HFF-Myc (cell line): Measurements from ENCODE around the gene RERE.
"Not testable (repeated sequence)": the region's sequence is repeated elsewhere in the genome, so short reads cannot be mapped to it uniquely, and the experiment has no call there.

Experiments used
- DNase-seq: peaks from one replicate; pipeline ENCODE4 v3.0.0-alpha.2; 2011; ENCODE audit warnings: low read depth; ENCODE audit errors: extremely low read depth
- H3K4me3 ChIP-seq: replicated peaks from 2 replicates; pipeline ENCODE4 v1.5.1; 2011; ENCODE audit warnings: low read depth, mild to moderate bottlenecking, control low read depth, low read length
- CTCF ChIP-seq: IDR thresholded peaks from 2 replicates; pipeline ENCODE4 v1.5.1; 2012; ENCODE audit warnings: mild to moderate bottlenecking, low read depth, low read length, control low read depth; ENCODE audit errors: missing control alignments

The RERE gene

GRCh38 chr1:8702850-8703810 is 114.3 kb downstream of the RERE start:
- DNase-seq = peak; percentile 79

DNA sequence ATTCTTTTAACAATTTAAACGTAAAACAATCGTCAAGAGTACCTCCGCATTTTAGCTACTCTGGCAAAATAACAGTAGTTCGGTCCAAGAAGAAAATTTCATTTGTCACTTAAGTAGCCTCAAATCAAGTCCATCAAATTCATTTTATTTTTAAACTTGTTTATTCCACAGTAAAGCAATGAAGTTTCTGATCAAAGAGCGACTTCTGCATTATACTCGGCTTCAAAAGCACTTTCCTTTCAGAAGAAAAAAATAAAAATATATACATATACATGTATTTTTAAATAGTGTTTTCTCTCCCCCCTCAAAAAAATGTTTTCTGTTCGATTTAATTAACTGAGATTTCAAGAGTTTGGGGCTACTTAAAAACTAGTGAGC is 115.0 kb downstream of the RERE start:
- peak overlapping the region; percentile 70 for H3K4me3 ChIP-seq
- no peak for TF ChIP-seq CTCF
- DNase-seq = no peak

More at GRCh38 chr1:8702850-8703810, 114.3 kb downstream of the RERE start:
- peak overlapping the region; percentile 70 for H3K4me3 ChIP-seq
- TF ChIP-seq CTCF = no peak

GRCh38 chr1:8701794-8702471 is 115.5 kb downstream of the RERE start:
- H3K4me3 ChIP-seq = peak overlapping the region; percentile 70

GRCh38 chr1:8699679-8700078 is 117.8 kb downstream of the RERE start:
- no peak for DNase-seq
- no peak for TF ChIP-seq CTCF
- H3K4me3 ChIP-seq = no peak overlapping the region

More at GRCh38 chr1:8701794-8702471, 115.5 kb downstream of the RERE start:
- no peak for DNase-seq
- TF ChIP-seq CTCF = no peak

GRCh38 chr1:8698937-8699447 is 118.4 kb downstream of the RERE start:
- TF ChIP-seq CTCF = no peak
- no peak overlapping the region for H3K4me3 ChIP-seq
- no peak for DNase-seq

DNA sequence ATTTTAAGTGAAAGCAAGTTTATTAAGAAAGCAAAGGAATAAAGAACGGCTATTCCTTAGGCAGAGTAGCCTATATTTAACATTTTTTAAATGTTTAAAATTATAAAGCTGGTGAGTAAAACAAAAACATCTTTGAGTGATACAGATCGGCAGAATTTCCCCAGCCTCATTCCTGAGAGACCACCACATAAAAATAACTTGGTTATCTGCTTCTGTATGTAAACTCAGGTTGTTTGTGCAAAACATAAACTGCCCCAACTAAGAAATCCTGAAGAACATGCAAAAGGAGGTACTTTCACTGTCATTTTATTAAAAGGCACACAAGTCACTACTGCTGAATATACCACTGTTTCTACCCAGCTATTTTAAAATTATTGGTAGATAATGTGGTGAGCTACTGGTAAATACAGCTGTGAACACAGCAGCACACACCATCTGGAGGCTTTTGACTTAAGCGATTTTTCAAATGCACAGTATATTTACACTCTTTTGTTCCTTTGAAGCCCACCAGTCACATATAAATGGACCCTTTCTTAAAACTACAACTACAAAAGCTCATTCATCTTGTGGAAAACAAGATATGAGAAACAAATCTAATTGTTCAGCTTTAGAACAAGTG is 119.3 kb downstream of the RERE start:
- H3K4me3 ChIP-seq = no peak overlapping the region
- DNase-seq = no peak
- TF ChIP-seq CTCF = no peak

DNA sequence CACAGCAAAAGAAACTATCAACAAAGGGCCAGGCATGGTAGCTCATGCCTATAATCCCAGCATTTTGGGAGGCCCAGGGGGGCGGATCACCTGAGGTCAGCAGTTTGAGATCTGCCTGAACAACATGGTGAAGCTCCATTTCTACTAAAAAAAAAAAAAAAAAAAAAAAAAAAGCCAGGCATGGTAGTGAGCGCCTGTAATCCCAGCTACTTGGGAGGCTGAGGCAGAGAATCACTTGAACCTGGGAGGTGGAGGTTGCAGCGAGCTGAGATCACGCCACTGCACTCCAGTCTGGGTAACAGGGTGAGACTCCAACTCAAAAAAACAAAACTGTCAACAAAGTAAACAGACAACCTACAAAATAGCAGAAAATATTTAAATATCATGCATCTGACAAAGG is 122.0 kb downstream of the RERE start:
- H3K4me3 ChIP-seq, DNase-seq: not testable (repeated sequence)
